ENCODE measurements around the gene PFDN4.

The PFDN4 gene

DNA sequence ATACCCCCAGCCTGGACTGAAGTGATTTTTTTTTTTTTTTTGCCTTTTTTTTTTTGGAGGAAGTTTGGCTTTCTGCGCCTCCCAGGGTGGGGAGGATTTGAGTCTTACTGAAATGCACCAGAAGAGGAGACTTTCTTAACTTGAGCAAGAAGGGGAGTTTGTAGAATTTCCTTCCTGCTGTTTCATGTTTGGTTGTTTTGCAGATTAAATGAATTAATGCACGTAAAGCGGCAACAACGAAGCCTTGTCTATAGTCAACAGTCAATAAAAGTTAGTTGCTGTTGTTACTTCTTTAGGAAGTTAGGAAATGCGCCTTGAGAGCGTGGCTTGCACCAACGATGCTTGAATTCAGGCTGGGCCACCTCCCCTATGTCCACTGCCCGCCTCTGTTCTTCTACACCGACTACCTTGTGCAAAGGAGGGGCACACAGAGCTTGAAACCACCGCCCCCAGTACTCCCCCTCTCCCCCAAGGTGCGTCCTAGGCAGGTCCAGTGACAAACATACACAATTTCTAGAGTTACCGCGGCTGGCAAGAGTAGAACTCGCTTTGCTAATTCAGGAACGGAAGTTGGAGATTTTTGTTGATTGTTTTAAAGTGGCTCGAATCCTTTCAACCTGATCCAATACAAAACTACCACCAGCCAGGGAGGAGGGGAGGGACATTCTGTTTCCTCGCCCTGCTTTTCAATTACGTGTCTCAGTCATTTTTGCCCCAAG is 33.3 kb upstream of the PFDN4 start:
- no peak for DNase-seq

DNA sequence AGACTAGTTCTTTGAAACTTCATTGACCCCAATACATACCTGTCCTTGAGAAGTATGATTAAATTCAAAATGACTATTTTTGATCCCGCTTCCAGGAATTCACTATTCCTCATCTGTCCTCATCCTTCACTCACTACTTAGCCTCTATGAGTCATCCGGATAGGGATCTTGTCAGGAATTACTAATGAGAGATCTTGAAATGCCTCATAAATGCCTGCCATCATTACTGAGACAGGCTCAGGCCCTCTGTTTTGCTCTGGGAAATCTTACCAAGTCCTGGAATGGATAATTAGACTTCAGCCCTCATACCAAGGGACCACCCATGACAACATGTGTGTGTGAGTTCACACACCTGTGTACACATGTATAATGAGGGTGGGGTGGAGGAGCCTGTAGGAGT is 31.3 kb upstream of the PFDN4 start:
- DNase-seq: no peak

DNA sequence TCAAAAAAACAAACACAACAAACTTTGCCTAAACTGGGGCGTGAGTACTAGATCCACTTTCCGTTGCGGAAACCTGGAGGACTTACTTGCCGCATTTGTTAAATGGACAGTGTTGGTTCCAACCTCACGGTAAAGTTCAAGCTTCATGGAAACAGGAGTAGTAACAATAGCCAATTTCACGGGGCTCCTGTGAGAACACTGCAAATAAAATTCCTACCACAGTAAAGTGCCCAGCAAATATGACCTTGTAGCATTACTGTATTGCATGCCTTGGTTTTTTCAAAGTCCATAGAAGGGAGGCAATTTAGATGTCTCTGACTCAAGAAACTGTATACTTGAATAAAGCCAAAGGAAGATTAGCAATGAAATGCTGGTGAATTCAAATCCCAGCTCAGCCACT is 30.5 kb upstream of the PFDN4 start:
- no peak for DNase-seq

DNA sequence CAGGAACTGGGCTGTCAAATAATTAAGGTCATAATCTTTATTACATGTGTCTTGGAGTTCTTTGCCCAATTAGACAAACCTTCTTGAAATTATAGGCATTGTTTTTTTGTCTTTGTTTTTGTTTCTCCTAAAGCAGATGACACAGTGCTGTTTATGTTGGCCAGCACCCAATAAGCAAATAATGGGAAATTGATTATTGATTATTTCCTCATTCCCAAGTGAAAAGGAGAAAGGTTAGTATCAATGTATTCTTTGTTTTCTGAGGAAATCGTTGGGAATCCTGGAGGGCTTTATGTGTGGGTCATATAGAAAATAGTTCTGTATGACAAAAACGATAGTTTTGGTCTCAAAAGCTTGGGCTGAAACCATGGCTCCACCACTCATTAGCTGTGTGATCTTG is 29.6 kb upstream of the PFDN4 start:
- DNase-seq: no peak

DNA sequence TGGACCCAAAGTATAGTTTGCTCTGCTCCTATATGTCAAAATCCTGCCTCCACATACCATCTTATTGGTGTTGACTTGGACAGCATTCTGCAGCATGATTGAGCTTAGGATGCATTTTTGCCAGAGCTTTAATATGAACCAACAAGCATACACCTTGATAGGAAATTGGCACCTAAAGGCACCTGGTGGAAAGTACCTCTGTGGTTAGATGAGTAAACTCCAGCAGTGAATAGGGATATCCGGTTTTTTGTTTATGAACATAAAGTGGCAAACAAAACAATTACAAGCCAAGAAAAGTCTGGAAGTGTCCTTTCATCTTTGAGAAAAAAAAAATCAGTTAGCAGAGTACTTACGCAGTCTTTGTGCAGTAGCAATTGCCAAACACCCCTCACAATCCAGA is 27.9 kb upstream of the PFDN4 start:
- no peak for DNase-seq

DNA sequence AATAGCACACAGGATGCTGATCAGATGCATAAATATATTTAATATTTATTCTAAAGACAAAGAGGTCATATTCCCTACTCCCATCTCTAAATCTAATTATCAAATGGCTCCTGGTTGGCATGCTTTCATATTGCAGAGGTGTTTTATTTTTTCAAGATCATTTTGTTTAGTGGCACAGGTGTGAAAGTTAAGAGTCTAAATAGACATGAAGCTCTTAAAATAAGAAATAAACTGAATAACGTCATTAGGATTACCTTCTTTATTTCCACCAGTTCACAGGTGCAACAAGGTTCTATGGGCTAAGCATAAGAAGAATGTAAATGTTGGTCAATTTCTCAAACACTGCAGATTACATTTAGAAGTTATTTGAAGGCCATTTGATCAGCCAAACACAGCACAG is 27.0 kb upstream of the PFDN4 start:
- DNase-seq: no peak

DNA sequence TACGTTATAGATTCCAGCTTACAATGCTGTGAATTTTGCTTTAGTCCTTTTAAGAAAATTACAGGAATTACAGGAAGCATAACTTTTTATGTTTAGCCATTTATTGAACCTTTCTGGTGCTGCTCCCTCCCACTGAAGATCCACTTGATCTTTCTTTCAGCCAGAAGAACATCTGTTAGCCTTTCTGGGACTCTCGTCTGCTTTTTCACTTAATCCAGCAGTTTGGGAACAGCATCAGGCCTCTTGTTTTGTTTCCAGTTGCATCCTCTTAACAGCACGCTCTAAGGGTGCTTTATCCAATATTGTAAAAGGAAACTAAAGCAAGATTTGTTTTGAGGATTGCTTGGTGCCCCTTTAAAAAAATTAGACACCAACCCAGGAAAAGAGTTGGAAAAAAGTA is 23.8 kb upstream of the PFDN4 start:
- no peak for DNase-seq

DNA sequence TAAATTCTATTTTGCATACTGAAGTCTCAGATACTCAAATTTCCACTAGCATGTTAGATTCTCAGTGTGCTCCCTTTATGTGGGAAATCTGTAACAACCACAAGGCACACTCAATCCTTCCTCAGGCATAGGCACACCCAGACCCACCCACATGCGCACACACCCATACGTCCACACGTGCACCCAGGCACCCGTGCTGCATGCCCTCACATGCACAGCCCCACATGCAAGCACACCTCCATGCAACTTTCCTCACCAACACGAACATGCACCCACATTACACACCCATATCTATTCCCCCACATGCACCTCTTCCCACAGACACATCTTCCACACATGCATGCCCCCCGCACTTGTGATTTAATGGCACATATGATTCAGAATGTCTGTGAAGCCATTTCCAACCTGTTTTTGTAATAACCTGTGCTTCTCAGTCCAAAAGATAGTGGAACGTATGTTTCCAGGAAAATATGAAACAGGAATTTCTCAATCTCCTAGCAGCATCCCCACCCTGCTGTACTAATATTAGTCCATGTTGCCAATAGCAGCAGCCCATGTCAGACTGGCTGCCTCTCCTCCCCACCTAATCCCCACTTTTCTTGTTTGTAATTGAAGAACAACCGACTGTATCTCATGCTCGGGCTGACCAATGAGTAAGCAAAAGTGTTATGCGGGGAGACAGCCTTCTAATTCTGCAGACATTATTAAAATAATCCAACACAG is 22.8 kb upstream of the PFDN4 start:
- no peak for DNase-seq

DNA sequence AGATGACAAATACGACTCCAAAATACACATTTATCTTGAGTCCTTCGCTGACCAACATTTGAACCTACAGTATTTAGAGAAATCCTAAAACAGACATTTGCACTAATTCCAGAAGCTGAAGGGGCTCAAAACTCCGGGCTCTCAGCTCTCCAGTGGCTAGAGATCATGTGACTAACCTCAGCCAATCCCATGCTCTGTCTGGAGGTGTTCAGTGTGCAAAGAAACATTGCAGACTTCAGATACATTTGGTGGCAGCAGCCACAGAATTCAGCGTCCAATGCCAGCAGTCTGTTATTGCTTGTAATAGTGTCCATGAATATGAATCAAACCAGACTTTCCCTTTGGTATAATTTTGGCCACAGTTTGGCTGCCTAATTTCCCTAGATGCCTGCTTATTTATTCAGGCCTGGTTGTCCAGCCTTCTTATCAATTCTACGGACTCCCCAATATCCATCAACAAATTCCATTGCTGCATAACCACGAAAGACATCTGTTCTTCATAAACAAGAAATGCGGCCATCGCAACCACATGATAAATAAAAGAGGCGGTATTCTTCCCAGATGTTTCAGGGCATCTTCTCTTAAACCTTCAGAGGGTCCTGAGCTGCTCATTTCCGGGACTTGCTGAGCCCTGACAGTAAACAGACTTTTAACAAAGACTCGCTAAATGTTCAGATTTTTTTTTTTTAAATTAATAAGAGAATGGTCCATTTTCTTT is 19.6 kb upstream of the PFDN4 start:
- DNase-seq: no peak

DNA sequence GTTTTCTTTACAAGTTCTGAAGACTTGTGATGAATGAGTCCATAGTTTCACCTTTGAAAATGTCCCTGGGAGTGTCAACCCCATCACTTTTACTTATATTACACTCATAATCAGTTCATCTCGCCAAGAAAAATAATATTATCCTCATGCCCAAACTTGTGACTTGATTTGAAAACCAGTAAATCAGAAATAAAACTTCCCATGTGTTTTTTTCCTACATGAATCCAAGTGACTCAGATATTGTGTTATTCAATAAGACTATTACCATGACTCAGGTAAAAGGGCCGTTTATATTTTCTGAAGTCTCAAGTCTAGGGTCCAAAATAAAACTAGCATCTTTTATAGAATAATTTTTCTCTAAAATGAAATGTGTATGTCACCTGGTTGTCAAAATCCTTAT is 18.3 kb upstream of the PFDN4 start:
- no peak for DNase-seq

DNA sequence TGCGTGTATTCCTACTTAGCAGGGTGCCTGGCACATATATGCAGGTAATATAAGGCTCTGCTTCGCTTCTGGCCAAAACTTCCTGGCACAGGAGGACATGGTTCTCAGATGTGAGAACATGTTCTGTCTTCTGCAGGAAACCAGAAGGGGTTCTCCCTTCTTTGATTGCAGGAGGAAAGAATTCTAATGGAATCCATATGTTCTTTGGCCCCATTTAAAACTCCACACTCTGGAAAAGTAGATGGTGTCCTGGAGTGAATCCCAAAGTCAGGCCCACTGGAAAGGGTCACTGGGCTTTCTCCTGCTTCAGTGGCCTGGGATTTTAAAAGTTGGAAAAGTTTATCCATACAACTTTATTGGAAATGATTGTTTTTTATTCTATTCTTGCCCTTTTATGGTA is 17.7 kb upstream of the PFDN4 start:
- no peak for DNase-seq

DNA sequence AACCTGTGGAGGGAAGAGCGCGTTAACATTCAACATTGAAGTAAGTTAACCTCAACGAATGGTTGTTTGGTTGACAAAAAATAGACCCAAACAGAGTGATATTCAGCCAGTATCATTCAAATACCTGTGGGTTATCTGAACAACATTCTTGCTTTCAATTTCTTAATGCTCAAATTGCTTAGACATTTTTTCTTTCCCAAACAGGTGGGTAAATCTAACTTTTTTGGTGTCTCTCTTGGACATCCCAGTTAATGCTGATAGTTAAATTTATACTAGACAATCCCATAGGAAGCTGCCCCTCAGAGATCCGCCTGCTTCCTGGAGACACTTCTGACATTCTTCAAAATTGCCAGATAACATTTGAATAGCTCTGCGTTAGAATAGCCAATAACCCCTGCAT is 14.1 kb upstream of the PFDN4 start:
- DNase-seq: no peak

DNA sequence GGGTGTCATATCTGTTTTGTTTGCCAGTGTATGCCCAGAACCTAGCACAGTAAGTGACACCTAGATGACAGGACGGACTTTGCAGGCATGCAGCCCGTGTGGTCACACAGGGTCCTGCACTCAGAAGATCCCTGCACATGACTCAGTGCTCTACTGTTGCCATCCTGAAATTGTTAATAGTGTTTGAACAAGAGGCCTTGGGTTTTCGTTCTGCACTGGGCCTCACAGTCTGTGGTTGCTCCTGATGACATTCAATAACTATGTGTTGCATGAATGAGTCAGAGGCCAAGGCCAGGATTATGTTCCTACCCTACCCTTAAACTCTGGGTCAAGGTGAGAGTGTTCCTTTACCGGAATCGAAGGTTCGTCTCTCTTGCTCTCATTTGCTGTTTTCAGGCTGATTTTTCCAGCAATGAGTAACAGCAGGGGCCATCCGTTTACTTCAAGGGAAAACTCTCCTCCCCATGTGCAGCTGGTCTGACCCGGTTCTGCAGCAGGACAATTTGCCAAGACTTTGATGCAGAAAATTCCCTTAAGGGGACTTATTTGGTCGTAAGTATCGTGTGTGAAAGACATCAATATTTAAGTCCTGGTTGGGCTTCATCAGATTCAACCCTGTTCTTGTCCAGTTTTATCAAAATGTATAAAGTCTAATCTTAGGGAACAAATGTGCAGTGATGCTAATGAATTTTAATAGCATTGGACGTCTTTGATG is 13.0 kb upstream of the PFDN4 start:
- no peak for DNase-seq

DNA sequence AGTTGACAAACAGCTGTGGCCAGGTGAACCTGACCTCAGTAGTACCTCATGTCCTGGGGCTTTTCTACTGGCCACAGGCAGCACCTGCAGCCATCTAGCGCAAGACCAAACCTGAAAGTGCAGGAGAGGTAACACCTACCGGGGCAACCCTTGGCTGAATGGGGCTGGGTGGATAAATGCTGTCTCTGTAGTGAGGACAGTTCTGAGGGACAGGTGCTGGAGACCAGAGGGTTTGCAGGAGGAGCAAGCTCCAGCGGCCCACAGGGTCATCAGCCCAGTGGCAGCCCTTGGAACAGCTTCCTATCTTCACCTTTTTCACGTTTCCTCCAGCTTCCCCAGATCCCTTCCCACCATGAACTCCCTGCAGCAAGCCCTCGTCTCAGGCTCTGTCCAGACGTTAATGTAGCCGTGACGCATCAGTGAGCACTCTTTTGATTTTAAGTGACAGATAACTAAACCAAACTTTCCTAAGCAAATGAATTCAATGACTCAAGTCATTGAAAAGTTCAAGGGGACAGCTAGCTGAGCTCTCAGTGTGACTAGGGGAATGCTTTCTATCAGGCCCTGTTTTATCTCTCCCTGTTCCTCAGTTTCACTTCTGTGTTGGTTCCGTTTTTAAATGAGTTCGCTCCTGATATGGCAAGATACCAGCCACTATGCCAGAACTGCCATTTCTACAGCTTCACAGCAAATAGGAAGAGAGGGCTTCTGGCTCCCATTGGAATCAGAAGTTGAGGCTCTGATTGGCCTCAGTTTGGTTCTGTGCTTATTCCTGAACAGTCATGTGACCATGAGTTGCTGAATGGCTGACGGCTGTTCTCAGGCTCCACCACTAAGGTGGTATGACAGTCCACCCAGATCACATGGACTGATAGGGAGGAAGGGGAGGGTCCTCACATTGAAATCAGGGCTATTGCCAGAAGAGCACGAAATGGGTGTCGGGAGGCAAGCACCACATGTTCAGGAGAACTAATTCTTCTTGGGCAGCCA is 12.1 kb upstream of the PFDN4 start:
- no peak for DNase-seq

DNA sequence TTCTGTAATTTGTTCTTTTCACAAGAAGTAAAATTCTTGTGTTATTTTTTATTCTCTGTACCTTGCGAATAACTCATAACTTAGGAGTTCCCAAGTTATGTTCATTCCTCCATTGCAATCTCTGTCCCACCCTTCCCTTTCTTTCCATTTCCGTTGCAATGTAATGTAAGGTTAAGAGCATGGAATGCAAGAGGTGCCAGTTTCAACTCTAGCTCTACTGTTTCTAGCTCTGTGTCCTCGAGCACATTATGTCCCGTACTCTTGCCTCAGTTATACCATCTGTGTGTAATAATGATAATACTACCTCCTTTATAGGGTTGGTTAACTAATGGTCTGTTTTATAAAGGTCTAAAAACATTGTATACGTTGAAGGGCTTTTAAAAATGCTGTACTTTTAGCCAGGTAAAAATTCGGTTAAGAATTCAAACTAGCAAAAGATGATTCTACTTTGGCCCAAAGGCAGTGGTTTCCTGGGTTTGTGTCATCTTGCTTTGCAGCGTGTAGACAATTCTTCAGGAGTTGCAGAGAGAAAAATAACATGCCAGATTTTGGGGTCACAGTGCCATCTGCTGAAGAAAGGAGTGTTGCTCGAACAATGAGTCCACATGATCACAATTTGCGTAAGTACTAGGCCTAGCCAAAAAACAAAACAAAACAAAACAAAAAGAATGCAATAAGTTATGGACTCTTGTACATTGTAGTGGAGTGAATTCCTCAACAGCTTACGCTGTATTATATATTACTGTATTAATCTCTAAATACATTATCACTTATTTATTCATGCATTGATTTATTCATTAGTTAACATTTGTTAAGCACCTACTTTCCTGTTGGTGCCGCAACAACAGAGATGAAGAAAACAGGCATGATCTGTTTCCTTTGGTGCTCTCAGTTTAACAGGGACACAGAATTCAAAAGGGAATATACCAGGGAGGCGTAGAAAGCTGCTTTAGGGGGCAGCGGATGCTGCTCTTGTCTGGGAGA is 10.0 kb upstream of the PFDN4 start:
- no peak for DNase-seq

DNA sequence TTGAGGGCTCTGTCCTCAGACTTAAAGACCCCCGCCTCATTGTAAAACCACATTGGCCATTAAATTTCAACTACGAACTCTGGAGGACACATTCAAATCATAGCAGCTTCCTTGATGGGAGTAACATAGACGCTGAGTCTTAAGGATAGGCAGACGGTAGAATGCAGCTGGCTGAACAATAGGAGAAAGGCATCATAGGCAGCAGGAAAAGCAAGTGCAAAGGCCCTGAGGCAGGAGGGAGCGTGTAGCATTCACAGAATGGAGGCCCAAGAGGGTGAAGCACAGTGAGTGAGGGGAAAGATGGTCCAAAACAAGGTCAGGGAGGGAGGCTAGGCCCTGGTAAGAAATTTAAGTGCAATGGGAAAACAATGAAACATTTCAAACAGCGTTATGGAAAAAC is 8.6 kb upstream of the PFDN4 start:
- no peak for DNase-seq

DNA sequence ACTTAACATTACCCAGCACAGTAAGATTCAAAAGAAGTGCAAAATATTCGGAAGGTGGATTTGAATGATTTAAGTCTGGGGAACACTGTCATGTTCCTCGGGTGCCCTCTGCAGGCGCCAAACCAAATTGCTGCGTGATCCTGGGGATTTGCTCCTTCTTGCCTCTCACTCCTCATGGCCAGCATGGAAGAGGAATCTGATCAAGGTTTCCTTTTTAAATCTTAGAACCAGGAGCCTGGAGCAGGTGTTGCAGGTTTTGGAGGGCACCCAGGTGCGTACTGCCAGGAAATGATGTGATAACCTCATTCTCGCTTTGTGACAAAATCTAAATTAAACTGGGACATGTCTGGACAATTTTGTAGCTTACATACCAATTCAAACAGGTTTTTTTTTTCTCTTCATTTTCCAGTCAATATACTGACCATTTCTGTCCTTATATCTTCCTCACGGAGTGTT is 8.1 kb upstream of the PFDN4 start:
- DNase-seq: no peak

DNA sequence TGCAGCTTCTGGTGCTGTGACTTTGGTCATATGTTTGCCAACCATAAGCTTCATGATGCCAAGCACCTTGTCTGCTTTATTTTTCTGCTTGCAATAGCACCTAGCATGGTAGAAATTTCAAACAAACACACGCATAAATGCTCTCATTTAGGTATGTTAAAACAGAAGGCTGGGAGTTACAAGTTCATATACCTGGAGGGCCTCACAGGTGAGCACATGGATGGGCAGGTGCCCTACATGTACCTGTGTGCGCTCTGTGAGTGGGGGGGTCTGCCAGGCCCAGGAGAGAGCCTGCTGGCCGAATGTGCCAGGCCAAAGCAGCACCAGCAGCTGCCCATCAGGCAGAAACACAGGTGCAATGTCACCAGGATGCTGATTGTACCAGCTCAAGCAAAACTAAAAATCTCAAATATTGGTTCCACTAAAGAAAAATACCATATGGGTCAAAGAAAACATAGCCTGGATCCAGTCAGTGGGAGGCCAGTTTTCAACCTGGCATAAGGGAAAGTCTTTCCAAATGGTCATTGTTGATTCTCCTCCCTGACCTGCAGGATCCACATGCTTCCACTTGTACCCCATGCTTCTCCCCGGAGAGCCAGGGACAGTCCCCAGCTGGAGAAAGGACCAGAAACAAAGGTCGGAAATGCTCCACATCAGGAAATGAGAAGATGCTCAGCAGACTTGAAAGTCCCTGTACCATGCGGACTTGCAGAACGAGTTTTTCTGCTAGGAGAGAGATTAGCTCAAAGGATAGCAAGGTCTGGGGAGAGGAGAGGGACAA is 7.2 kb upstream of the PFDN4 start:
- DNase-seq: no peak

DNA sequence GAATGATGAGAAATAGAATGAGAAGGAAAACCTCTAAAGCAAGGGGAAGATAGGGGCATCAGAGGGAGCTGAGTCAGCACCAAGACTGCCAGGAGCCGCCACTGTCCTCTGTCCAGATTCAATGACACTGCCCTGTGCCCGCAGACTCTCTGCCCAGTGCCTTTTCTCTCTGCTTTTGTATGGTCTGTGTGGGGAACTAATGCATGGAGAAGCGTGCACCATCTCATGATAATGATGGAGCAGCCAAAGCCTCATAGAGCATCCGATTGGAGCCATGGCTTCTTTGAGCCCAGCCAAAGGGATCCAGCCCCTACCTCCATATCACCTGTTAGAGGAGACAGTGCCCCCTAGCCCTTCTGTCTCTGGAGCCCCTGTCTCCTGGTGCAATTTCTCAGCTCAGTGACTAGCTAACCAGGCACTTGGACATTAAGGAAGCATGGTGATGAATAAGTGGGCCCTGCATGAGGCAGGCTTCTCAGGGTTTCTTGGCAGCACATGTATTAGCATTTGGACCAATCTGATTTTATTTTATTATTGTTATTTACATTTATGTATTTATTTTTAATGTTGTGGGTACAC is 6.5 kb upstream of the PFDN4 start:
- DNase-seq: no peak

DNA sequence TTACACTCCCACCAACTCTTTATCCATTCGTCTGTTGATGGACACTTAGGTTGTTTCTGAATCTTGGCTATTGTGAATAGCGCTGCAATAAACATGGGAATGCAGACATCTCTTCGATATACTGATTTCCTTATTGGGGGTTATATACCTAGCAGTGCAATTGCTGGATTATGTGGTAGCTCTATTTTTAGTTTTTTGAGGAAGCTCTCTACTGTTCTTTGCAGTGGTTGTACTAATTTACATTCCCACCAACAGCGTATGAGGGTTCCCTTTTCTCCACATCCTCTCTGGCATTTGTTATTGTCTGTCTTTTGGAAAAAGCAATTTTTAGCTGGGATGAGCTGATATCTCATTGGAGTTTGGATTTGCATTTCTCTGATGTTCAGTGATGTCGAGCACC is 4.6 kb upstream of the PFDN4 start:
- DNase-seq: no peak
